T-helper 1 cell treated with Interleukin-12 subunit alpha and Interleukin-12 subunit beta and Interleukin-4 antibody, amounts not matched to agents 30 μg/mL and 1 μg/mL, for 36 hours (primary cell): ENCODE measurements around the gene LPCAT3.

ENCODE experiments used
- H3K27ac Mint-ChIP-seq: one replicate; pipeline ENCODE4 v1.8.0; 2021; ENCODE audit warnings: mild to moderate bottlenecking, mixed read lengths
- H3K27me3 Mint-ChIP-seq: one replicate; pipeline ENCODE4 v1.8.0; 2021; ENCODE audit warnings: low read depth, mixed read lengths
- H3K36me3 Mint-ChIP-seq: one replicate; pipeline ENCODE4 v1.8.0; 2021; ENCODE audit warnings: low read depth, mixed read lengths
- H3K4me1 Mint-ChIP-seq: one replicate; pipeline ENCODE4 v1.8.0; 2021; ENCODE audit warnings: low read depth, mixed read lengths
- H3K4me3 Mint-ChIP-seq: one replicate; pipeline ENCODE4 v1.8.0; 2021; ENCODE audit warnings: mild to moderate bottlenecking, moderate library complexity, mixed read lengths
- H3K9me3 Mint-ChIP-seq: one replicate; pipeline ENCODE4 v1.8.0; 2021; ENCODE audit warnings: mixed read lengths

LPCAT3 gene

GRCh38 chr12:6928022-6928702 is 90.1 kb downstream of the LPCAT3 start:
- no peaks in the 10 kb centered on the region for H3K27me3 Mint-ChIP-seq
- H3K4me3 Mint-ChIP-seq, result peak overlapping the region; percentile 87
- H3K4me1 Mint-ChIP-seq, result peaks cover 59% of the 10 kb centered on the region
- H3K36me3 Mint-ChIP-seq, result peaks cover 14% of the 10 kb centered on the region
- H3K27ac Mint-ChIP-seq, result peak overlapping the region; percentile 72
- no peaks in the 10 kb centered on the region for H3K9me3 Mint-ChIP-seq

- H3K36me3 Mint-ChIP-seq, result peaks cover 16% of the 10 kb centered on the region
- no peaks in the 10 kb centered on the region for H3K27me3 Mint-ChIP-seq
- H3K4me3 Mint-ChIP-seq, result peak within 1 kb of the TSS; percentile 88
- no peaks in the 10 kb centered on the region for H3K9me3 Mint-ChIP-seq
- H3K27ac Mint-ChIP-seq, result peak within 1 kb of the TSS; percentile 90
- peaks cover 54% of the 10 kb centered on the region for H3K4me1 Mint-ChIP-seq
Observed at GRCh38 chr12:6927379-6928021, 90.8 kb downstream of the LPCAT3 start, which contains the start of gene ATN1. TSS of gene ATN1 (plus strand) at chr12:6927959. CDS start at chr12:6934002, 6,043 bp downstream.
